BLaER1 (cell line): ENCODE measurements around the gene CHN1.

ENCODE experiments used
- H3K27ac ChIP-seq: shearing (Covaris generic); formaldehyde crosslinking; 2 replicates; pipeline ENCODE4 v1.8.1; 2022
- H3K27me3 ChIP-seq: shearing (Covaris generic); formaldehyde crosslinking; 2 replicates; pipeline ENCODE4 v1.8.1; 2022
- H3K36me3 ChIP-seq: shearing (Covaris generic); formaldehyde crosslinking; 2 replicates; pipeline ENCODE4 v1.8.1; 2022
- H3K4me1 ChIP-seq: shearing (Covaris generic); formaldehyde crosslinking; 2 replicates; pipeline ENCODE4 v1.8.1; 2022
- H3K4me2 ChIP-seq: shearing (Covaris generic); formaldehyde crosslinking; 2 replicates; pipeline ENCODE4 v1.8.1; 2022
- H3K4me3 ChIP-seq: shearing (Covaris generic); formaldehyde crosslinking; 2 replicates; pipeline ENCODE4 v1.8.1; 2022
- H3K9ac ChIP-seq: shearing (Covaris generic); formaldehyde crosslinking; 2 replicates; pipeline ENCODE4 v1.8.1; 2022
- H3K9me3 ChIP-seq: shearing (Covaris generic); formaldehyde crosslinking; 2 replicates; pipeline ENCODE4 v1.8.1; 2022
- H4K20me1 ChIP-seq: shearing (Covaris generic); formaldehyde crosslinking; 2 replicates; pipeline ENCODE4 v1.8.1; 2022
- Cebpa-rat ChIP-seq: shearing (Covaris generic); IDR thresholded peaks from 2 replicates; pipeline ENCODE4 v1.8.1; 2022

The CHN1 gene

DNA sequence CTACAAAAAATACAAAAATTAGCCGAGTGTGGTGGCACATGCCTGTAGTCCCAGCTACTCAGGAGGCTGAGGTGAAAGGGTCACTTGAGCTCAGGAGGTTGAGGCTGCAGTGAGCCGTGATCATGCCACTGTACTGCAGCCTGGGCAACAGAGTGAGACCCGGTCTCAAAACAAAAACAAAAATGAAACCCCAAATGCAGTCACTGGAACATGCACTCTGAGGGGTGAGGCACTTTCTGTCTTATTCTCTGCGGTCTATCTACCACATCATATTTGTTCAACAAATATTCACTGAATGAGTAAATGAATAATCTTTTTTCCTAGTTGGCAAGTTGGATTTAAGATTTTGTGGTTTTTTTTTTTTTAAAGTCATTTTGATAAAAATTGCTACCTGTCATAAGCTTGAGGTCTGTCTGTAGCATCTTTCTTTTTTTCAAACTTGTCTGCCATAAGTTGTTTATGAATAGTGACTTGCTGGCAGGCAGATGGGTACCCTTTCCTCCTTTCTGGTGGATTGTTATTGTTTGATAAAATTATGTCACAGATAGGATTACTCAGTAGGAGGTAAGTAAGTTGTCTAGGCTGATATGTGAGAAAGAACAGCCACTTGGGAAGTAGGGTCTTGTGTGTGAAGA is 252.7 kb downstream of the CHN1 start:
- Histone ChIP-seq H3K4me2 (peak overlapping the region; percentile 55), H3K4me3 (no peak overlapping the region), H3K4me1 (peaks cover 48% of the 10 kb centered on the region), H3K9ac (no peak overlapping the region), H3K36me3 (no peaks in the 10 kb centered on the region), H3K27me3 (no peaks in the 10 kb centered on the region), H3K27ac (peak overlapping the region; percentile 30; the same call in 1 of the 2 replicates), H4K20me1 (no peaks in the 10 kb centered on the region), H3K9me3 (no peaks in the 10 kb centered on the region)
- TF ChIP-seq Cebpa-rat = no peak

DNA sequence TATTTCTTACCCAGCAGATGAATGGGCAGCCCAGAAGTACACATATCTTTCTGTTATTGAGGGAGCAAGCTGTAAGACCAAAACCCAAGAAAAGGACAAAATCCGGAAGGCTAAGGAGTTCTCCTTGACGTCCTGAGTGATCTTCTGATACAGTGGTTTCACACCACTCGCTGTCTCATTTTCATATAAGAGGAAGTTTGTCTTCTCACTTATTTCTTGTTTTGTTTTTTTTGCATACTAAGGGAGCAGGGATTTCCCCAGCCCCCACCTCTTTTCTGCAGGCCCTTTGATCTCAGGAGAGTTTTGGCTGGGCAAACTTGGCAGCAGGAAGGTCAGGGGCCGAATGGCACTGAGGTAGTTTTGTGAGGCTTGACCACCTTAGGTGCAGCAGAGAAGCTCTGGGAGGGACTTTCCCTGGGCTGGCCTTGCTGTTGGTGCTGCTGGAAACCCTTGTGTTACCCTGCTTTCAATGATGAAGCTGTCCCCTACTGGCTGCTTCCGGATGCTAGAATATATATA is 254.2 kb downstream of the CHN1 start:
- Histone ChIP-seq H3K4me2 (peak overlapping the region; percentile 69), H4K20me1 (no peaks in the 10 kb centered on the region), H3K9ac (no peak overlapping the region), H3K27ac (0 out of 2 replicates have a peak overlapping the region, but pooled peaks have one; percentile 7), H3K9me3 (no peaks in the 10 kb centered on the region), H3K36me3 (no peaks in the 10 kb centered on the region), H3K4me1 (peaks cover 53% of the 10 kb centered on the region), H3K4me3 (no peak overlapping the region), H3K27me3 (no peaks in the 10 kb centered on the region)
- no peak for TF ChIP-seq Cebpa-rat

DNA sequence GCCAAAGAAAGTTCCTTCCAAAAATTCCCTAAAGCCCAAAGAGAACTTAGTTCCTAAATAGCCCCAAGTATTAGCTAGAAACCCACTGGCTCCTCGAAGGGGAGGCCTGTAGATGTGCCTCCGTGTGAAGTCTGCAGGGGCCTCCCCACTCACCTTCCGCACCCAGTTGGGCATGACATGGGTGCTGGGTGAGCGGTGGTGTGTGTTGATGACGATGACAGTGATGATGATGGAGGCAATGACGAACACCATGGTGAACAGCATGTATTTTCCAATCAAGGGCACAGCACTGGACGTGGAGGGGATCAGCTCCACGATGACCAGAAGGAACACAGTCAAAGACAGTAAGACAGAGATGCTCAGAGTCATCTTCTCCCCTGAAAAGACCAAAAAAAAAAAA is 255.4 kb downstream of the CHN1 start:
- no peak overlapping the region for H3K27ac ChIP-seq

GRCh38 chr2:174748948-174749347 is 256.2 kb downstream of the CHN1 start:
- no peak overlapping the region for H3K4me3 ChIP-seq
- no peaks in the 10 kb centered on the region for H3K9me3 ChIP-seq
- H3K36me3 ChIP-seq = no peaks in the 10 kb centered on the region
- H3K9ac ChIP-seq = no peak overlapping the region
- H3K4me1 ChIP-seq = peaks cover 46% of the 10 kb centered on the region
- no peaks in the 10 kb centered on the region for H4K20me1 ChIP-seq
- H3K27me3 ChIP-seq = no peaks in the 10 kb centered on the region
- H3K27ac ChIP-seq = no peak overlapping the region
- TF ChIP-seq Cebpa-rat = no peak
- no peak overlapping the region for H3K4me2 ChIP-seq

More for the DNA sequence above, 255.4 kb downstream of the CHN1 start:
- no peak for TF ChIP-seq Cebpa-rat
- no peak overlapping the region for H3K4me2 ChIP-seq
- H3K9me3 ChIP-seq = no peaks in the 10 kb centered on the region
- H3K9ac ChIP-seq = no peak overlapping the region
- peaks cover 53% of the 10 kb centered on the region for H3K4me1 ChIP-seq
- H4K20me1 ChIP-seq = no peaks in the 10 kb centered on the region
- H3K27me3 ChIP-seq = no peaks in the 10 kb centered on the region
- no peaks in the 10 kb centered on the region for H3K36me3 ChIP-seq
- H3K4me3 ChIP-seq = no peak overlapping the region
